A549 (cell line): ENCODE data around the gene RBMS3.

Experiments used
- CHD4 ChIP-seq: fragments of 200-600 bp; sonication (generic); IDR thresholded peaks from 2 replicates; pipeline ENCODE4 v1.6.1; 2016; ENCODE audit warnings: antibody characterized with exemption, mild to moderate bottlenecking, borderline replicate concordance
- EP300 ChIP-seq, 2 experiments: fragments of >200 bp; sonication (Bioruptor Twin); formaldehyde crosslinking; IDR thresholded peaks; 2 replicates in 1 of 2; 3 replicates in 1 of 2; pipeline ENCODE4 v1.6.1; 2016 to 2017
- HOXA7 ChIP-seq: fragments of 250-450 bp; sonication (Bioruptor Pico); IDR thresholded peaks from 2 replicates; pipeline ENCODE4 v1.5.0; 2020; ENCODE audit warnings: mild to moderate bottlenecking, moderate library complexity
- POLR2A ChIP-seq: IDR thresholded peaks from 2 replicates; pipeline ENCODE4 v1.6.1; 2012; ENCODE audit warnings: mild to moderate bottlenecking, low read length
- RFX5 ChIP-seq: fragments of 450-650 bp; IDR thresholded peaks from 2 replicates; pipeline ENCODE4 v1.7.1; 2014; ENCODE audit warnings: antibody characterized with exemption, mild to moderate bottlenecking, moderate library complexity
- TP53 ChIP-seq: fragments of 250-450 bp; sonication (Bioruptor Pico); IDR thresholded peaks from 2 replicates; pipeline ENCODE4 v1.5.0; 2021; ENCODE audit warnings: mild to moderate bottlenecking, moderate library complexity
- TF ChIP-seq, protein P1 (sequence below): fragments of 450-650 bp; IDR thresholded peaks from 2 replicates; pipeline ENCODE4 v1.6.1; 2014; ENCODE audit warnings: antibody characterized with exemption

DNA sequence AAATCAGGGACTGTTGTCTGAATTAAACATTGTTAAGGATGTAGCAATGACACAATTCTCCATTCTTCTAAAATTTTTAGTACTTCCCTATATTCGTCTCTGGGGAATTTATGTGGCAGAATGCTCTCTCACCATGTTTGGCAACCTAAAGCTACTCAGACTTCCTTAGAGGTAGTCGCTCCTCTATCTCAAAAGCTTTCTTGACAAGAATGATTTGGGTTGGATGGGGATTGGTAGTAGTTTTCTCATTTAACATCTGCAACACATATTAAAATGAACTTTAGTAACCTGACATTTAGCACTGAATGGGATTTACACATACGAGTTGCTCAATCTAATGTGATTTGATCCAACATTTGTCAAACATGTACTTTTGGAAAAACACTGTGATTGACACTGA lies 233.3 kb downstream of the RBMS3 start:
- TF ChIP-seq POLR2A (no peak), RFX5 (no peak), HOXA7 (CRISPR knock-in tag) (no peak), TP53 (CRISPR knock-in tag) (no peak), CHD4 (no peak), EP300 (IDR thresholded peaks at IDR 0.05) (no peak)
- TF ChIP-seq, protein P1, sequence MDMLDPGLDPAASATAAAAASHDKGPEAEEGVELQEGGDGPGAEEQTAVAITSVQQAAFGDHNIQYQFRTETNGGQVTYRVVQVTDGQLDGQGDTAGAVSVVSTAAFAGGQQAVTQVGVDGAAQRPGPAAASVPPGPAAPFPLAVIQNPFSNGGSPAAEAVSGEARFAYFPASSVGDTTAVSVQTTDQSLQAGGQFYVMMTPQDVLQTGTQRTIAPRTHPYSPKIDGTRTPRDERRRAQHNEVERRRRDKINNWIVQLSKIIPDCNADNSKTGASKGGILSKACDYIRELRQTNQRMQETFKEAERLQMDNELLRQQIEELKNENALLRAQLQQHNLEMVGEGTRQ, result no peak
